Inflammatory macrophage (primary cell): ENCODE measurements around the gene SORT1.

Source experiments
- DNase-seq, 2 donors: peaks; one replicate each; pipeline ENCODE4 v3.0.0-alpha.2; 2020 to 2022

SORT1 gene

GRCh38 chr1:109272831-109273547 lies 124.7 kb downstream of the SORT1 start:
- DNase-seq: no peak

GRCh38 chr1:109272021-109272799 lies 125.5 kb downstream of the SORT1 start:
- no peak for DNase-seq

- DNase-seq: no peak
Observed at GRCh38 chr1:109271458-109271857, 126.3 kb downstream of the SORT1 start.

GRCh38 chr1:109270623-109271317 lies 126.9 kb downstream of the SORT1 start:
- DNase-seq: no peak

GRCh38 chr1:109269981-109270622 lies 127.6 kb downstream of the SORT1 start:
- no peak for DNase-seq

GRCh38 chr1:109269212-109269980 lies 128.3 kb downstream of the SORT1 start:
- no peak for DNase-seq

- no peak for DNase-seq
Observed at GRCh38 chr1:109268431-109269211, 129.1 kb downstream of the SORT1 start.

GRCh38 chr1:109267743-109268300 lies 129.9 kb downstream of the SORT1 start:
- DNase-seq: no peak

GRCh38 chr1:109266965-109267364 lies 130.8 kb downstream of the SORT1 start:
- no peak for DNase-seq

GRCh38 chr1:109265741-109266330 lies 131.9 kb downstream of the SORT1 start:
- DNase-seq: no peak

- DNase-seq: no peak
Observed at GRCh38 chr1:109265016-109265415, 132.7 kb downstream of the SORT1 start.

GRCh38 chr1:109264379-109264755 lies 133.4 kb downstream of the SORT1 start:
- no peak for DNase-seq

GRCh38 chr1:109263597-109264378 lies 133.9 kb downstream of the SORT1 start:
- DNase-seq: peak; percentile 83 to 88

GRCh38 chr1:109263234-109263596 lies 134.5 kb downstream of the SORT1 start:
- DNase-seq: no peak

- DNase-seq: no peak
Observed at GRCh38 chr1:109262231-109263055, 135.3 kb downstream of the SORT1 start.

GRCh38 chr1:109261578-109261977 lies 136.1 kb downstream of the SORT1 start:
- DNase-seq: no peak

- DNase-seq: no peak
Observed at GRCh38 chr1:109261006-109261405, 136.7 kb downstream of the SORT1 start.

GRCh38 chr1:109259674-109260557 lies 137.8 kb downstream of the SORT1 start:
- no peak for DNase-seq
